ENCODE measurements around the gene THEMIS2.
A peak's percentile ranks its signal among the peaks of the same experiment; 100 is the strongest.
"Not testable (repeated sequence)": the region's sequence is repeated elsewhere in the genome, so short reads cannot be mapped to it uniquely, and the experiment has no call there.

Gene THEMIS2

GRCh38 chr1:27872059-27872801 is at the start of gene THEMIS2:
Gene THEMIS2 (plus strand): TSS chr1:27872544. CDS start chr1:27872572, 28 bp downstream.
- DNase-seq = peak in 45 of 56 donors; percentile 21 to 83 (median 52)

GRCh38 chr1:27823784-27824183 is 48.6 kb upstream of the THEMIS2 start:
- DNase-seq = no peak

DNA sequence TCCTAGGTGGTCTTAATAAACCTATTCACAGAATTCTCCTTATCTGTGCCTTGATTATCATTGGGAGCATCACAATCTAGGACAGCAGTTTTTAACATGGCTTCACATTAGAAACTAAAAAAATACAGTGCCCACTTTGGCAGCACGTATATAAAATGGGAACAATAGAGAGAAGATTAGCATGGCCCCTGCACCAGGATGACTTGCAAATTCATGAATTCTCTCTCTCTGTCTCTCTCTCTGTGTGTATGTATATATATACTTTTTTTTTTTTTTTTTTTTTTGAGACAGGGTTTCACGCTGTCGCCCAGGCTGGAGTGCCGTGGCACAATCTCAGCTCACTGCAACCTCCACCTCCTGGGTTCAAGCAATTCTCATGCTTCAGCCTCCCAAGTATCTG is 47.9 kb upstream of the THEMIS2 start:
- DNase-seq = no peak

DNA sequence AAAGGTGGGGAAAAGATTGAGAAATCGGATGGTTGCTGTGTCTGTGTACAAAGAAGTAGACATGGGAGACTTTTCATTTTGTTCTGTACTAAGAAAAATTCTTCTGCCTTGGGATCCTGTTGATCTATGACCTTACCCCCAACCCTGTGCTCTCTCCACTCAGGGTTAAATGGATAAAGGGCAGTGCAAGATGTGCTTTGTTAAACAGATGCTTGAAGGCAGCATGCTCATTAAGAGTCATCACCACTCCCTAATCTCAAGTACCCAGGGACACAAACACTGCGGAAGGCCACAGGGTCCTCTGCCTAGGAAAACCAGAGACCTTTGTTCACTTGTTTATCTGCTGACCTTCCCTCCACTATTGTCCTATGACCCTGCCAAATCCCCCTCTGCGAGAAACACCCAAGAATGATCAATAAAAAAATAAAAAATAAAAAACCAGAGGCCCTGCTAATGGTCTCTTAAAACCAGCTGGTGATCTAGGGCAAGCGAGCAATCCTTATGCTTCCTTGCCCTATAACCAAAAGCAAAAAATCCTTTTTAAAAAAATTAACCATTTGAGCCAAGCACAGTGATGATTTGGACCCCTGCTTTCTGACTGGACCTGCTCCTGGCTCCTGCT is 42.9 kb upstream of the THEMIS2 start:
- not testable (repeated sequence) for DNase-seq

- peak; percentile 58 to 96 (median 88) for DNase-seq
Measured at GRCh38 chr1:27830621-27831440, 41.5 kb upstream of the THEMIS2 start, which contains the start of gene PPP1R8. Gene PPP1R8 (plus strand): TSS chr1:27830782. CDS start chr1:27830836, 54 bp downstream.

DNA sequence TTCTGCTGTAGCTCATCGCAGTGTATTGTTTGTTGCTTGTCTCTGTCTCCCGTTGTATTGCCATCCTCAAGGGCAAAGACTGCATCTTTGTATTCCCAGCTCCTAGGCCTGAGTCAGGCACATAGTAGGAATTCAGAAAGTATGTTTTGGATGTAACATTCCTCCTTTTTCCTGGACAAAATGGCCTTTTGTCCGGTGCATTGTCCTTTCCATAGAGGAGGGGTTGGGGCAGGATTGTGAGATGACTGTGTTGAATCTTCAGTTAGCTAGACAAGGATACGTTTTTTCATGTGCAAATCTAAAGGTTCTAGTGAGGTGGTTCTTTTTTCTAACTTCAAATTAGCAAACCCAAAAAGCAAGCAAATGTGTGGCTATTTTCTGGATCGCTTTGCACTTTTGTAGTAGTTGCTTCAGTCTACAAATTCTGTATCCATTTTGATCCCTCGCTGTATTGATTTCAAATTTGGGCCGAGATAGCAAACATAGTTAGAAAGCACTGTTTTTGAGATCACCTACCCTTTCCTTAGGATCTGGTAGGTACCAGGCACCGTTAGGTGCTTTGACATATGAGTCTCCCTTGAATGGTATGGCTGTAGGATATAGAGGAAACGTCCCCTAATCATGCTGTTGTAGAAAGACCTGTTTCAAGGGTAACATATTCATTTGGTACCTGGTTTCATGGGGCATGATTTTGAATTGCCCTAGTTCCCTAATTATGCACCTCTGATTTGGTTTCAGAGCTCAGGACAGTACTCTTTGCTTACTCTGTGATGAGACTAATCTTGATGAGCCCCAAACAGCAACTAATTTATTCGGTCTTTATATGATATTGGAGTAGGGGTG is 40.6 kb upstream of the THEMIS2 start:
- no peak for DNase-seq

- no peak for DNase-seq
Measured at GRCh38 chr1:27832762-27833161, 39.6 kb upstream of the THEMIS2 start.

DNA sequence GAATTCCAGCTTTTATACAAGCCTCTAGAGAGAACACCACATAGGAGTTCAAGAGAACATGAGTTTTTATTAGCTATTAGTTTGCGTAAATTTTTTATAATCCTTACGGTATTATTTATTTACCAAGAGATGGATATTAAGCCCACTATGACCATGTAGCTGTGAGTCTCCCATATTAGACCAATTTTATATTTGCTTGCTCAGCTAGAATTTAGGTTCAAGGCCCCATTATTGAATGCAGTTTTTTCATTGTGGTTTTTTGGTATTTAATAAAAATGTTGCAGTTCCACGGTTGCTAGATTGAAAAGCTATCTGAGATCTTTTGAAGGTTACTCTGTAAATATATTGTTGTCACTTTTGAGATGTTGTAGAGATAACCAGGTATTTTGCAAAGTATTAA is 38.9 kb upstream of the THEMIS2 start:
- DNase-seq = no peak

DNA sequence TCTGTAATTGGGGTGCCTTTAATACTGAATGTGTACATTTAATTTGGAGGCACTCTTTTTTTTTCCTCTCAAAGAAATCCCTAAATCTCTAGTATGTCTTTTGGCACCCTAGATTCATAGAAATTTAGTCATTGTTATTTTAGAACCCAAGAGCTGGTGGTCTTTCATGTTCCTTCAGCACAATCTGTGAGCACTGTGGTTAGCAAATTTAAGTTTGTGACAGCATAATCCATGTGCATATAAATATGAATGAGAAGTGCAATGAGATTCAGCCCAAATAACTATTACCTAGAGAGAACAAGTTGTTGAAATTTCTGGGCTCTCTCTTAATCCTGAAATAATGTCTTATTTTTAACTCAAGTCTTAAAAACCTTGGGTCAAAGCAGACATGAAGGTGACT is 37.3 kb upstream of the THEMIS2 start:
- DNase-seq = no peak

DNA sequence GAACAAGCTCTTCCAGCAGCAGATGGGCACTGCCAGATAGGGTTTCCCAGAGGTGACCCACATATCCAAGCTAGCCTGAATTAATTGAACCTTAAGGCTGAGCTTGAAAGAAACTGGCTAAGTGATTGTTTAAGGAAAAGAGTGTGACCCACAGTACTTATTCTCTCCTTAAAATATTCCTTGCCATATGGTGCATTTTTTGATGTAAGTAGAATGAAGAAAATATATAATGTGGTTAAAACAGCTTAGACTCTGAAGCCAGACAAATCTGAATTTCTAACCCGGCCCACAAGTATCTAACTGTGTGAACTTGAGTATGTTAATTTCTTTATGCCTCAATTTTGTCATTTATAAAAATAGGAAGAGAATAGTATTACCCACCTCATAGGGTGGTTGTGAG is 36.8 kb upstream of the THEMIS2 start:
- peak in 1 of 56 donors; percentile 3 for DNase-seq

GRCh38 chr1:27849951-27850350 is 22.4 kb upstream of the THEMIS2 start:
- no peak for DNase-seq

DNA sequence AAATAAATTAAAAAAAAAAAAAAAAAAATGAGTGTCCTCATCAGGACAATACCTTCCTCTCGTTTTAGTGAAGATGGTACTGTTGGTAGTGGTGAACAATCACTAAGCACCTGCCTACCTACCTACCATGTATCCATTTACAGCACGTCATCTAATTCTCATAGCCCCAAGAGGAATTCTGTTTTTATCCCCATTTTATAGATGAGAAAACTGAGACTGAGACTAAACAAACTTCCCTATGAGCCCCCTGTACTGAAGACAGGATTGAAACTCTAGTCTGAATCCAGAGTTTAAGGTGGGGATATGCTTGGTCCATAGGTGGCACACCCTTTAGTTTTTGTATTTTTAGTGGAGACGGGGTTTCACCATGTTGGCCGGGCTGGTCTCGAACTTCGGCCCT is 17.3 kb upstream of the THEMIS2 start:
- DNase-seq = no peak

DNA sequence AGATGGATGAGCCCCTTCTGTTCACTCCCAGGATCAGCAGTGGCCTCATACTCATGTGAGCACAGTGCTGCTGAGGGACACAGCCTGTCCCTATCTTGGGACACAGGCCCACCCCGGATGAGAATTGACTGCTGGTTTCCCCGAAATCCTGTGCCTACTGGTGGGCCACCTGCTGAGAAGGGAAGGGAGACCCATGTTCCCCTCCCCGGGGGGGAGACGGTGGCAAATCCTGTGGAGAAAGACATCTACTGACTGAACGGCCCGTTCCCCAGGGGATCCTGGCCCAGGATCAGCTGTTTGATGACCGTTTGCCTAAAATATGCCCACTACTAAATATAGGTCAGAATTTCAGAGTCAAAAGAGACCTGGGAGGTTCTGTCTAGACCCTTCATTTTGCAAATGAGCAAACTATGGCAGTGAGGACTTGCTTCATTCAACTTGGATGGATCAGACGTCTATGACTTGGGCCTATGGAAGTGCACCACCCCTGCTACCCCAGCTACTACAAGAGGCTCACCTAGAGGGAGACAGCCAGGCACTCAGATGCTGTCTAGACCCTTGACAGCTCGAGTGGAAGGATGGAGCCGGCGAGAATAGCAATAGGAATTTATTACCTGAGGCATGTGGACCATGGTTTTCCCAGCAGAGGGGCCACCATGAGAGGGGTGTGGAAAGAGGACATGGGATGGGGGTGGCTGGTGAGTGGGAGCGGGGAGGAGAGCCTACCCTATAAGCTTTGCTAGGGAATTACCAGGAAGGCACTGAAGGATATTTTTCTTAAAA is 15.6 kb upstream of the THEMIS2 start:
- no peak for DNase-seq

- DNase-seq = not testable (repeated sequence)
Measured at GRCh38 chr1:27857552-27857951, 14.8 kb upstream of the THEMIS2 start.

DNA sequence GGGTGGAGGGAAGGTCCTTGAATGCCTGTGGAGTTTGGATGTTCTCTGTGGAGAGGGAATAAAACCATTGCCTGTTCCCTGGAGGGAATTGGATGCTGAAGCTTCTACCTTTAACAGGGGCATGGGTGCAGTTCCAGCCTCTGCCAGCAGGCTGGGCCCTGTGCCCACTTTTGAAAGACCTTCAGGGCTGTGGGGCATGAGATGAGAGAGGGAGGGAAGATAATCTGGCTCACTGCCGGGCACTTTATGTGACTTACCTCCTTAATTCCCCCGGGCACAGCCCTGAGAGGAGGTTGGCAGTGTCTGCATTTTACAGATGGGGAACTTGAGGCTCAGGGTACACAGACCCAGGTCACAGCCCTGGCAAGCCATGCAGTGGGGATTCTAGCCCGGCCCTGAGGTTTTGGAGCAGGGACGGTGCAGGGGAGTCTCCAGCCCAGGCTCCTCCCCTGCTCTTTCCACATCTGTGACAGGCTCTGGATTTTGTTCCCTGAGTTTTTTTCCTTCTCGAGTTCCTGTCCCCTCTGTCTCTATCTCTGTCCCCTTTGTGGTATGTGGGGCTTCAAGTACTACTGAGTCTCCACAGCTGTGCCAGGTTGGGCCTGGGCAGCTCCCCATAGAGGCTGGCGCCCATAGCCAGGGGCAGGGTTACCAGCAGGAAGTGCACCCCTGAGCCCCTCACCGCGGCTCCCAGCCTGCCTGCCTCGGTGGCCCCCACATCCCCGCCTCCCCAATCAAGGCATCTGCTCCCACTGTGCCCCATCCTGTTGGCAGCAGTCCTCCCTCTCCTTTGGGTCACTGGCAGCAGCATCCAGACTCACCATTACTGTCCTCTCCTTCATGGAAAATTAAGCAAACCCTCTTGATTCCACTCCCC is 14.0 kb upstream of the THEMIS2 start:
- DNase-seq = peak in 53 of 56 donors; percentile 19 to 94 (median 67)

GRCh38 chr1:27858949-27859576 is 13.3 kb upstream of the THEMIS2 start:
- no peak for DNase-seq

GRCh38 chr1:27861436-27861835 is 10.9 kb upstream of the THEMIS2 start:
- no peak for DNase-seq

DNA sequence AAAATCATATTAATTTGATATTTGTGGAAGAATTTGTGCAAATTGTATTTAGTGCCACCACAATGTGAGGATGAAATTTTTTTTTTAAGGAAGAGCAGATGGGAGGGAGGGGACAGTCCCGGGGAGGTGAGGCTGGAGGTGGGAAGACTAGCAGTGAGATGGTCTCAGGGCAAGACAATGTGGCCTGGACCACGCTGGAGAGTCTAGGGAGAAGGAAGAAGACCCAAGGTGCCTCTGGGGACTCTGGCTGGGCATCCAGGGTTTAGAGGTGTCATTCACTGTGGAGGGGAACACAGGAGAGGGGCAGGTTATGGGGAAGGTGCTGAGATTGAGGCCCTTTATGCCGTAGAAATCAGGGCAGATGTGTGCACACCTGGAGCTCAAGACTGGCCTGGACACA is 10.3 kb upstream of the THEMIS2 start:
- no peak for DNase-seq
